ENCODE data around the gene ATP11A. TPM values are rescaled to one million over a fixed set of nuclear protein-coding genes. Genes with fewer than 3 reads are reported as not detected.

ATP11A gene
- total RNA-seq, 2 donors from 2014 or later, result 15.8 to 19.6 TPM

DNA sequence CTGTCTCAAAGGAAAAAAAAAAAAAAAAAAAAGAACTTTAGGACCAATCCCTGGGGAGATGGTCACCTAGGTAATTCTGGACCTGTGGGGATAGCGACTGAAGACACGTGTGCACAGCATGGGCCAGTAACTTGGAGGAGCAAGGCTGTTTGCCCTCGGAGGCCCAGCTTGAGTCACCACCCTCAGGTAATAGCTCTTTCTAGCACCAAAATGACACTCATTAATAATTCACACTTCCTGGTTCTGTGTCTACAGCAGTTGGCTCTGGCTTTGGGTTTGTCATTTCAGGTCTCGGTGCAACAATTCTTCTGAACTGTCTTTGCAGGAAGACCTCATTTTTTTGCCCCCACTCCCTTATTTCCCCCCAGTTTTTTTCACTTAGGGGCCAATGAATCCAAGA lies 3.9 kb upstream of the ATP11A start:
- Histone ChIP-seq H3K27ac (no peak overlapping the region), H3K9ac (ENCODE audit: low read depth in 2 of 2, low read length in 2 of 2) (no peak overlapping the region)

GRCh38 chr13:112686364-112686763 lies 3.5 kb upstream of the ATP11A start:
- Histone ChIP-seq H3K4me3 (no peak overlapping the region), H3K9ac (ENCODE audit: low read depth in 2 of 2, low read length in 2 of 2) (no peak overlapping the region), H3K9me3 (no peaks in the 10 kb centered on the region), H3K36me3 (no peaks in the 10 kb centered on the region), H3K27ac (no peak overlapping the region), H3K27me3 (no peaks in the 10 kb centered on the region), H3K4me1 (no peaks in the 10 kb centered on the region)
- TF ChIP-seq, protein P1, sequence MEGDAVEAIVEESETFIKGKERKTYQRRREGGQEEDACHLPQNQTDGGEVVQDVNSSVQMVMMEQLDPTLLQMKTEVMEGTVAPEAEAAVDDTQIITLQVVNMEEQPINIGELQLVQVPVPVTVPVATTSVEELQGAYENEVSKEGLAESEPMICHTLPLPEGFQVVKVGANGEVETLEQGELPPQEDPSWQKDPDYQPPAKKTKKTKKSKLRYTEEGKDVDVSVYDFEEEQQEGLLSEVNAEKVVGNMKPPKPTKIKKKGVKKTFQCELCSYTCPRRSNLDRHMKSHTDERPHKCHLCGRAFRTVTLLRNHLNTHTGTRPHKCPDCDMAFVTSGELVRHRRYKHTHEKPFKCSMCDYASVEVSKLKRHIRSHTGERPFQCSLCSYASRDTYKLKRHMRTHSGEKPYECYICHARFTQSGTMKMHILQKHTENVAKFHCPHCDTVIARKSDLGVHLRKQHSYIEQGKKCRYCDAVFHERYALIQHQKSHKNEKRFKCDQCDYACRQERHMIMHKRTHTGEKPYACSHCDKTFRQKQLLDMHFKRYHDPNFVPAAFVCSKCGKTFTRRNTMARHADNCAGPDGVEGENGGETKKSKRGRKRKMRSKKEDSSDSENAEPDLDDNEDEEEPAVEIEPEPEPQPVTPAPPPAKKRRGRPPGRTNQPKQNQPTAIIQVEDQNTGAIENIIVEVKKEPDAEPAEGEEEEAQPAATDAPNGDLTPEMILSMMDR (IDR thresholded peaks at IDR 0.05), result no peak
- intact Hi-C loops (cut with DNase I), result no loop called here
- no peak for DNase-seq

More for the DNA sequence above, 3.9 kb upstream of the ATP11A start:
- TF ChIP-seq, protein P1 (IDR thresholded peaks at IDR 0.05), result no peak
- DNase-seq, result no peak
- Histone ChIP-seq H3K9me3 (no peaks in the 10 kb centered on the region), H3K4me3 (no peak overlapping the region), H3K36me3 (no peaks in the 10 kb centered on the region), H3K27me3 (no peaks in the 10 kb centered on the region), H3K4me1 (no peaks in the 10 kb centered on the region)
- intact Hi-C loops (cut with DNase I), result no loop called here

- no peak overlapping the region for H3K27ac ChIP-seq
- no peaks in the 10 kb centered on the region for H3K27me3 ChIP-seq
- no peak for DNase-seq
- H3K4me3 ChIP-seq, result no peak overlapping the region
- no peak overlapping the region for H3K9ac ChIP-seq (ENCODE audit: low read depth in 2 of 2, low read length in 2 of 2)
- H3K9me3 ChIP-seq, result no peaks in the 10 kb centered on the region
- TF ChIP-seq, protein P1 (IDR thresholded peaks at IDR 0.05), result no peak
- intact Hi-C loops (cut with DNase I), result no loop called here
- H3K4me1 ChIP-seq, result no peaks in the 10 kb centered on the region
- no peaks in the 10 kb centered on the region for H3K36me3 ChIP-seq
These were observed 2.9 kb upstream of the ATP11A start for GRCh38 chr13:112686987-112687386.

DNA sequence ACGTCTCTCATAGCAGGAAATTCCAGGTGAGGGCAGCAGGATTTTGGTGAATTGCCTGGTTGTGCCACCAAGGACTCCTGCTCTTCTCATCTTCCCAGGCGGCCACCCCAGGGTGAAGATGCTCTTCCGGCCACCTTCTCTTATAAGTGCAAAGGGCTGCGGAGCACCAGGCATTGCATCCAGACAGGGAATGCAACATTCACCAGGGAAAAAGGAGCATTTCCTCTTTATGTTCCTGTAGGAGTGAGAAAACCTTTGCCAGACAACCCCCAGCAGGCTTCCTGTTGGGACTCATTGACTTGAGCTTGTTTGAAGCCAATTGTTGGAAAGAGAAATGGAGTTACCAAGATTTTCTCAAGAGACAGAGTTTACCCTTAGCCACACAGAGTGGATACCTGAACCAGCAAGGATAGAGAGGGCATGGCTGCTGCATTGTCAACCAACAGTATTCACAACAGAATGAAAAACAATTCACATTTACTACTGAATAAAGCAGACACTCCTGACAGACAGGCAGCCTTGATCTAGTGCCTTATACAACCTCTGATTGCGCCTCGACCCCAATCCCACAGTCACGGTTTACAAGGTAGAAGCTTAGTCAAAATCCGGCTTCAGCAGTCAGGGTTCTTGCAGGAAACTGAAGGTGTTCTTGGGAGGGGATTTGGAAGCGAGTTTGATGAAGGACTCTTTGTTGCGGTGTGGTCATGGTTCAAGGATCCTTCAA lies 1.8 kb upstream of the ATP11A start:
- Histone ChIP-seq H3K4me1 (no peaks in the 10 kb centered on the region), H3K9me3 (no peaks in the 10 kb centered on the region), H3K27ac (no peak overlapping the region), H3K4me3 (no peak overlapping the region), H3K9ac (ENCODE audit: low read depth in 2 of 2, low read length in 2 of 2) (no peak overlapping the region), H3K36me3 (no peaks in the 10 kb centered on the region), H3K27me3 (no peaks in the 10 kb centered on the region)
- DNase-seq, result no peak
- intact Hi-C loops (cut with DNase I), result no loop called here
- TF ChIP-seq, protein P1 (IDR thresholded peaks at IDR 0.05), result no peak

- H3K27me3 ChIP-seq, result no peaks in the 10 kb centered on the region
- no peaks in the 10 kb centered on the region for H3K9me3 ChIP-seq
- H3K4me3 ChIP-seq, result peak overlapping the region; percentile 97
- peak overlapping the region; percentile 75 for H3K27ac ChIP-seq
- TF ChIP-seq, protein P1 (IDR thresholded peaks at IDR 0.05), result no peak
- H3K4me1 ChIP-seq, result no peaks in the 10 kb centered on the region
- peak; percentile 27 for DNase-seq
- peak overlapping the region; percentile 57 to 88 for H3K9ac ChIP-seq (ENCODE audit: low read depth in 2 of 2, low read length in 2 of 2)
- intact Hi-C loops (cut with DNase I), result no loop called here
- H3K36me3 ChIP-seq, result no peaks in the 10 kb centered on the region
These were observed 1.1 kb upstream of the ATP11A start for GRCh38 chr13:112688560-112689302.

Data from colonic mucosa (tissue), 4 donors.